ENCODE measurements around the gene PCBP2. TPM values are rescaled to one million over a fixed set of nuclear protein-coding genes. Genes with fewer than 3 reads are reported as not detected.

Gene PCBP2
- total RNA-seq, 1 donor from 2014 or later: 350 TPM

DNA sequence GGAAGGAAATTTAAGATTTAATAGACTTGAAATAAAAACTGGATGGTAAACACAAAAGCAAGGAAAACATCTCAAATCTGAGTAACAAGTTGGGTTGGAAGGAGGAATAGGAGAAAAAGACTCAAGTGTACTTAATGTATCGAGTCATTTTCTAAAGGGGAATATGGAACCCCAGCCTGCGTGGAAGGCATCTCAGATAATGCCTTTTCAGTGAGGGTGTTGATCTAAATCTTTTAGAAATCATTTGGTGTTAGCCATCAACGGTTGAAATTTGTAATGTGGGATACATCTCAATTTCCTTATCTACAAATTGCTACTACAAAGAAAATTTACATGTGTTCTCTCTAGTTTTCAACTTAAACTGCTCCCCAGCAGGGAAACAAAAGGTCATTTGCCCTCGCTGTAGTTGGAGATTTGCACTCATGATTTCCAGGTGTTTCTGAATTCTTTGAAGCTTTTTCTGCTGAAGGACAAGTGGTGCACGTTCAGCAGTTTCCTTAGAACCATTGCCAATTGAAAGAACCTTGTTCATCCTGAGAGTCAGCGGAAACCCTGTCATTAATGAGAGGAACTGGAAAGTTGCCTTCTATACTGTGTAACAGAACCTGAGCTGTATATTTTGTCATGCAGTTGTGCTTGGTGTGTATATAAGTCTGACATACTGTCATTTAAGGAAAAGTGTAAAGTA, 2.2 kb downstream of the PCBP2 start:
- TF ChIP-seq CTCF (IDR thresholded peaks at IDR 0.05; ENCODE audit: insufficient read depth, low read length, poor library complexity, severe bottlenecking): no peak
- peak overlapping the region; percentile 68 for H3K4me3 ChIP-seq (ENCODE audit: low read depth, low read length)
- peaks cover 3% of the 10 kb centered on the region for H3K36me3 ChIP-seq (ENCODE audit: control insufficient read depth, insufficient read depth, low read length)
- no peaks in the 10 kb centered on the region for H3K27me3 ChIP-seq (ENCODE audit: control insufficient read depth, insufficient read depth, low read length)
- no peak for DNase-seq (ENCODE audit: low read depth)

DNA sequence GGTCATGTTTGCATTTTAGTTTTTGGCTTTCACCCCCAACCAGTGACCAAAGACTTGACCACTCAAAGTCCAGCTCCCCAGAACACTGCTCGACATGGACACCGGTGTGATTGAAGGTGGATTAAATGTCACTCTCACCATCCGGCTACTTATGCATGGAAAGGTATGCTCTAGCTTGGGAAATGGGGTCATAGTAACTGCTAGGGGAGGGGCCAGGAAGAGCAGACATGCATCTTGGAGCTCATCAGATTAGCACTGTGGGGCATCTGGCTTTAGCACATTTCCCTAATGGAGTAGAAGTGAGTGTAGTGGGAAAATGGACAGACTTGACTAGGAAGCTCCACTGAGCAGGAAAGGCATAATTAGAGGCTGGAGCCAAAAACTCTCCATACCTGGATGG, 2.8 kb downstream of the PCBP2 start:
- peaks cover 5% of the 10 kb centered on the region for H3K36me3 ChIP-seq (ENCODE audit: control insufficient read depth, insufficient read depth, low read length)
- H3K27me3 ChIP-seq (ENCODE audit: control insufficient read depth, insufficient read depth, low read length): no peaks in the 10 kb centered on the region
- no peak for TF ChIP-seq CTCF (IDR thresholded peaks at IDR 0.05; ENCODE audit: insufficient read depth, low read length, poor library complexity, severe bottlenecking)
- H3K4me3 ChIP-seq (ENCODE audit: low read depth, low read length): no peak overlapping the region
- no peak for DNase-seq (ENCODE audit: low read depth)

DNA sequence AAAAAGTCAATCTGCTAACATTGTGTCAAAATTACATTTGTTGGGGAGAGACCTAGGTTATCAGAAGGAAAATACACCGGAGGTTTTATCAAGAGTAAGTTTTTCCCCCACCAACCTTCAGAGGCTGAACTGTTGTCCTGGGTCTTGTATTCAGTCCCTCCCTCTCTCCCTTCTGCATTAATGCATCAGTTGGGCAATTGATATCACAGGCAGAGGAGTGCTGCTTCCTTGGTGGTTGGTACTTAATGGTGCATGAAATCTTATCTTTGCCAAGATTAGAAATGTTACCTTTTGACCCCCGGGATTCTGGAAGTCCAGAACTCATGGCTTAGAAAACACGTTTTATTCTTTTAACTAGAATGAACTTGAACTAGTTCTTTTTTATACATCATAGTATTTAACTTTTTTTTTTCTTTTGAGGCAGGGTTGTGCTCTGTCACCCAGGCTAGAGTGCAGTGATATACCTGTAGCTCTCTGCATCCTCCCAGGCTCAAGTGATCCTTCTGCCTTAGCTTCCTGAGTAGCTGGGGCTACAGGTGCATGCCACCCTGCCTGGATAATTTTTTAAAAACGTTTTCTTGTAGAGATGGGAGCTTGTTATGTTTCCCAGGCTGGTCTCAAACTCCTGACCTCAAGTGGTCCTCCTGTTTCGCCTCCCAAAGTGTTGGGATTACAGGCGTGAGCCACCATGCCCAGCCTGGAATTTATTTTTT, 4.9 kb downstream of the PCBP2 start:
- TF ChIP-seq CTCF (IDR thresholded peaks at IDR 0.05; ENCODE audit: insufficient read depth, low read length, poor library complexity, severe bottlenecking): no peak
- no peak for DNase-seq (ENCODE audit: low read depth)
- Histone ChIP-seq H3K27me3 (ENCODE audit: control insufficient read depth, insufficient read depth, low read length) (no peaks in the 10 kb centered on the region), H3K4me3 (ENCODE audit: low read depth, low read length) (no peak overlapping the region), H3K36me3 (ENCODE audit: control insufficient read depth, insufficient read depth, low read length) (peaks cover 7% of the 10 kb centered on the region)

- no peak for TF ChIP-seq CTCF (IDR thresholded peaks at IDR 0.05; ENCODE audit: insufficient read depth, low read length, poor library complexity, severe bottlenecking)
- no peak for DNase-seq (ENCODE audit: low read depth)
- Histone ChIP-seq H3K27me3 (ENCODE audit: control insufficient read depth, insufficient read depth, low read length) (no peaks in the 10 kb centered on the region), H3K4me3 (ENCODE audit: low read depth, low read length) (no peak overlapping the region), H3K36me3 (ENCODE audit: control insufficient read depth, insufficient read depth, low read length) (peaks cover 7% of the 10 kb centered on the region)
Measured at GRCh38 chr12:53459097-53459496, 7.2 kb downstream of the PCBP2 start.

DNA sequence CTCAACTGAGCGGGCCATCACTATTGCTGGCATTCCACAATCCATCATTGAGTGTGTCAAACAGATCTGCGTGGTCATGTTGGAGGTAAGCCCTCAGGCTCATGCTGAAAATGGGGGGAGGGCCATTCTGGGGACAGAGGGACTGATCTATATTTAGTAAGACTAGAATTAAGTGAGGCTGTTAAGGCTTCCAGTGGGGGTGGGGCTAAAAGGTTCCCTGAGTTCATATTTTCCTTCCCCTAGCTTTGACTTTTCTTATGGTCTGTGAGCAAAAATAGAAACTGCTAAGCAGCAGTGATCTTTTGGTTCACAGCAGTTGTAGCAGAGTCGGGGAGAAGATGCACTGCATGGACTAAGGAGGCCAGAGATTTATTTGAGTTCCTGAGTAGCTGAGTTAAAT, 9.2 kb downstream of the PCBP2 start:
- H3K27me3 ChIP-seq (ENCODE audit: control insufficient read depth, insufficient read depth, low read length): no peaks in the 10 kb centered on the region
- no peak for TF ChIP-seq CTCF (IDR thresholded peaks at IDR 0.05; ENCODE audit: insufficient read depth, low read length, poor library complexity, severe bottlenecking)
- H3K4me3 ChIP-seq (ENCODE audit: low read depth, low read length): no peak overlapping the region
- DNase-seq (ENCODE audit: low read depth): no peak
- peaks cover 5% of the 10 kb centered on the region for H3K36me3 ChIP-seq (ENCODE audit: control insufficient read depth, insufficient read depth, low read length)
